MM.1S (cell line): ENCODE data around the gene PRMT5.

Source experiments
- CTCF ChIP-seq: fragments of 300-600 bp; sonication (generic); IDR thresholded peaks from 2 replicates; pipeline ENCODE4 v1.5.1; 2016; ENCODE audit warnings: antibody characterized with exemption, low read length, mixed read lengths
- EZH2 ChIP-seq: fragments of 300-600 bp; sonication (generic); optimal IDR thresholded peaks from 2 replicates; pipeline ENCODE3; 2017; ENCODE audit warnings: low read depth, mild to moderate bottlenecking, antibody characterized with exemption, low read length, mixed read lengths
- EZH2phosphoT487 ChIP-seq: fragments of 300-600 bp; sonication (generic); IDR thresholded peaks from 2 replicates; pipeline ENCODE4 v1.6.1; 2018; ENCODE audit warnings: antibody characterized with exemption, low read length

- TF ChIP-seq CTCF (no peak), EZH2 (no peak), EZH2phosphoT487 (no peak)
Measured at GRCh38 chr14:22878271-22879246, 50.6 kb downstream of the PRMT5 start.
